Activated T-cell treated with anti-CD3 and anti-CD28 coated beads for 1 hour (primary cell): ENCODE data around the gene SPP2.

ENCODE experiments used
- DNase-seq: peaks from one replicate; pipeline ENCODE4 v3.0.0-alpha.2; 2020; ENCODE audit warnings: low read depth

The SPP2 gene

DNA sequence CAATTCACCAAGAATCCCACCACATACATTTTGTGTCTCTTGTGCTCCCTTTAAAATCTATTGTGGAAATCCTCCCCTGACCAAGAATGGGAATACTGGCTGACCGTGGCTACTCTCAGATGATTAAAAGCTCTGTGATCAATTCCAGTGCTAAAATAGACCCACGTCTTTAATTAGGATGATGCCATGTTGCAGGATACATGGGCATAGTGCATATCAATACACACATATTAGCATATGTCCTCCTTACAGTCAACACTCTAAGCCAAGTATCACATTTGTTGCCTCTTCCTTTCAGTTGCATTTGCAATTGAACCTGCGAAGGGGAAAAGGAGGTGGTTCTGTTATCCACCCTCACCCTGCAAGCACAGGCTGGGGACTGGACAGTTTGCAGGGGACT lies 41.8 kb downstream of the SPP2 start:
- no peak for DNase-seq

DNA sequence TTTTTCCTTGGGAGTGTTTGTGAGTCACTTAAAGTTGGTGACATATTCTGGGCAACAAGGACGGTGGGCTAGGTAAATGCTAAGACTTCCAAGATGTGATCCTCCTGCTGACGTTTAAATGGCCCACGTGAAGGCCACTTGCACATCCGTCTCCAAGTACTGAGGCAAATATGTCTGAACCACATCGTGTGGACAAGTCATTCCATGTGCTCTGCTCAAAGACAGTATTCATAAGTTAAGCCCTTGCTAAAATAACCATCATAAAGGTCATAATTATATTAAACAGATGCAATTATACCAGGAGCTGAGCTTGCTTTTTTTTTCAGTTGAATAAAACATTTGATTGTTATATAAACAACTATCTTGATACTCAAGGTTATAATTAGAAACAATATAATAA lies 44.8 kb downstream of the SPP2 start:
- DNase-seq = no peak

DNA sequence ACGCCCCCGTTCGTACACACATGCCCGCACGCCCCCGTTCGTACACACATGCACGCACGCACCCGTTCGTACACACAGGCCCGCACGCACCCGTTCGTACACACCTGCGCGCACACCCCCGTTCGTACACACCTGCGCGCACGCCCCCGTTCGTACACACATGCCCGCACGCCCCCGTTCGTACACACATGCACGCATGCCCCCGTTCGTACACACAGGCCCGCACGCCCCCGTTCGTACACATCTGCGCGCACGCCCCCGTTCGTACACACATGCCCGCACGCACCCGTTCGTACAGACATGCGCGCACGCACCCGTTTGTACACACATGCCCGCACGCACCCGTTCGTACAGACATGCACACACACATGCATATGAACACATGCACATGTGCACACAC lies 45.7 kb downstream of the SPP2 start:
- DNase-seq = no peak

DNA sequence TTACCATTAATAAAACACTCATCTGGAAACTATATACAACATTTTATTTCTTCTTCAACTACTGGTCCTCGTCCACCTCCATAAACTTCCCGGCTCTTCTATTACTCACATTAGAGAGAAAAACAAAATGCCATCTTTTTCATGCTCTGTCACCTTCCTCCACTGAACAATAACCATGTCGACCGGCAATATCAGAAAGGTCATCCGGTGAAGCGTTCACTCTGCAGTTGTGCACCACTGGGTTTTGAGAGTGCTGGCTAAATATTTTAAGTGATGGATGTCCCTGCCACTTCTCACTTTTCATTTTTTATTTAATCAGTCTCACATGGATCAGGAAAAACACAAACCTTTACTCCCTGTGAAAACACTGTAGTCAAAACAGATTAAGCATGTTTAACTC lies 48.2 kb downstream of the SPP2 start:
- no peak for DNase-seq

DNA sequence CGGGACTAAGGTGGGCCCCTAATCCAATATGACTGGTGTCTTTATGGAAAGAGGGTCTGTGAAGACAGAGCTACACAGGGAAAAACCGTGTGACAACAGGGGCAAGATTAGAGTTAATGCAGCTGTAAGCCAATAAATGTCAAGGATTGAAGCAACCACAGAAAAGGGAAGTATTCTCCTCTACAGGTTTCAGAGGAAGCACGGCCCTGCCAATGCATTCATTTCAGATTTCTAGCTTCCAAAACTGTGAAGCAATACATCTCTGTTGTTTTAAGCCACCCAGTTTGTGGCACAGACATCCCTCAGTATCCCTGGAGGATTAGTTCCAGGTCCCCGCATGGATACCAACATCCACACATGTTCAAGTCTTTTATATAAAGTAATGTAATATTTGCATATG lies 48.8 kb downstream of the SPP2 start:
- no peak for DNase-seq

DNA sequence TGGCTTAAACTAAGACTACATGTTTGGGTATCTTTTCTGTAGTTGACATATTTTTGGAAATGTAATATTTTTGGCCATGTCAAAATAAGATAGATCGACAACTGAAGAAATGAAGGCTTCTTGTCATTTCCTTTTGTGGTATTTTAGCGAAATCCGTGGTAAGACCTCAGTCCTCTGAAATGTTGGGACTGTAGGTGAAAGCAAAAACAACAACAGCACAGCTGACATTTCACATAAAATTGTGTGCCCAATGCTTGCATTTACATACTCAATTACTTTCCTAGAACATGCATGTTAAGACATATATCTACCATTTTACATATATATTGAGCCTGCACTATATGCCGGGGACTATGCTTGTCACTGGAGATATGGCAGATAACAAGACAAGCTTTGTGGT lies 50.2 kb downstream of the SPP2 start:
- no peak for DNase-seq

DNA sequence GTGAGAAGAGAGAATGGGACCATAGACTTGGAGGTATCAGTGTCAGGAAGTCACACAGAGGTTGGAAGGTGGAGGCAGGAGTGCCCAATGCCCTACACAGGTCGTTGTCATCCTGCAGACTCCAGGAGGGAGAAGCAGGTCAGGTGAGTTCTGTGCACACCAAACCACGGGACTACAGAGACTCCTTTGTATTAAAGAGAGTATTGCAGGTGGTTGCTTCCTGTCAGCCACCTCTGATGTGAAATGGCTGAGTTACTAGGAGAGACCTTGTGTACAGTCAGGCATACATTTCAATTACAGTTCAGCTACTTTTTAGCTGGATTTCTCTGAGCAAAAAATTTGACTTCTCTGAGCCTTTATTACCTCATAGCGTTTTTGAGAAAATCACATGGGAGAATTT lies 51.6 kb downstream of the SPP2 start:
- DNase-seq = no peak

DNA sequence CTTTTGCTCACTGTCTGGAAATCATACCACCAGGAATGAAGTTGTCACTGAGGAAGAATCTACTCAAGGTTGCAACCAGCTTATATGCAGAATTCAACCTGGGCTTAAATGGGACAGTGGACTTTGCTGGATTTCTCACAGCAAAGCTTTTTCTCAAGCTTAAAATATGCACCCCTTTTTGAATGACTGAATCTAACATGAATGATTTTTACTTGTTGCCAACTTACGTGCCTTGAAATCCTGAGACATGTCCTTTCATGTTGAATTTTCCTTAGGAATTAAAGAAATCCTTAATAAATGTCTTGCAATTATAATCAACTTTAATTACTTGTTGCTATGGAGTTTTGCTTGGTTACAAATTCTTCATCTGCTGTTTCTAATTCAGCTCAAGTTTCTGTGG lies 57.4 kb downstream of the SPP2 start:
- DNase-seq = no peak

DNA sequence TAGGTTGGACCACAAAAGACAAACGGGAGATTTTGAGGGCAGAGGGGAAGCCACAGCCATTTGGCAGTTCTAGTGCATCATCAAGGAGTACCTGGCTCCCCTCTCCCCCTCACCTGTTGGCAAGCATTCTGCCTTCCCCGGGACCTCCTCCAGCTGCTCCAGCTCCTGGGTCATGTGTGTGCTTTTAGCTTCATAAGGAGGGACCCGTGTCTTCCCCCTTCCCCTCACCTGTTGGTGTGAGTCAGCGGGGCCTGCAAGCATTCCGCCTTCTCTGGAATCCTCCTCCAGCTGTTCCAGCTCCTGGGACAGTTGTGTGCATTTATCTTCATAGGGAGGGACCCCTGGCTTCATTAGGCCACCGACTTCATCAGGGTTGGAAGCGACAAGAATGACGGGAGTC lies 58.8 kb downstream of the SPP2 start:
- no peak for DNase-seq

DNA sequence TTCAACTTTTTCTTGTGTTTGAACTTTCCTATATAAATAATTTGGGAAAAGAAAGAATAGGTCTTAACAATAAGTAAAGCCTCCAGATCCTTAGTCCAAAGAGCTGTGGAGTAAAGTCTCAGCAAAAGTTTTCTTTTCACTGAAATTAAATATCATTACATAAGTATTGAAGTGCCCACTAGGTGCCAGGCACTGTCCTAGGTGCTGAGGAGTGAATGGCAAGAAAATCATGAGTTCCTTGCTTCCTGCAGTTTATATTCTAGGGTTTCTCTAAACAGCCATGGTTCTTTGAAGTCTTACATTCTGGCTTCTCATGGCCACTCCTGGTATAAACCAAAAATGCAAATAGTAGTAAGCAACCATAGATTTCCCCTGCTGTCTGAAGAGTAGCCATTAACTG lies 59.7 kb downstream of the SPP2 start:
- DNase-seq = no peak

DNA sequence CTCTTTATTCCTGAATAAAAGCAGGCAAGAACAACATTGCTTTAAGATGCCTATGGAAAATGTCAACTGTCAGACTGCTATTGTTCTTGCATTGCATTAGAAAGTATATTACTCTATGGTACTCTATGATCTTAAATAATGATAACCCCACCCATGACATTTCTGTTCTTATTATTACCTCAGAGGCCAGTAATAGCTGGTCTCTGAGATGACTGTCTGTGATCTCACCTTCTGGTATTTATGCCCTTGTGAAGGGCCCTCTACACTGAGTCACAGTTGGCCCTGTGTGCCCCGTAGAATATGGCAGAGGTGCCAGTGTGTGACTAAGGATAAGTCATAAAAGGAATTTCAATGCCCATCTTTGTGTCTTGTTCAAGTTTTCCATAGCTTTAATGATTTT lies 61.0 kb downstream of the SPP2 start:
- no peak for DNase-seq

DNA sequence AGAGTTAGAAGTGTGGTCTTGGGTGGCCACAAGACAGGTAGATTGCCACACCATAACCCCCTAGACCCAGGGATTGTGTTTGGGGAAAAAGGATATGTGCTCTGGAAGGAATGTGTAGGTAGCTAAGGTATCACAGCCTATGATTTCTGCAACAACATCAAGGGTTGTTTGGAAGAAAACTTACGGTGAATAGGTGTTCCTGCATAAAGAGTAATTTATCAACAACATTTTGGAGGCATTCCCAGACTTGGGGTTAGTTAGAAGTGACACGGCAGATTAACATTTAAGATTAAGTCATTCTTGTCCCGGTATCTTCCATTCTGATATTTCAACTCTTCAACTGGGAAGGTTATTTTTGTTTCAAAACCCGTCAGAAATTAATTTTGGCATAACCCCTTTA lies 65.5 kb downstream of the SPP2 start:
- DNase-seq = no peak

DNA sequence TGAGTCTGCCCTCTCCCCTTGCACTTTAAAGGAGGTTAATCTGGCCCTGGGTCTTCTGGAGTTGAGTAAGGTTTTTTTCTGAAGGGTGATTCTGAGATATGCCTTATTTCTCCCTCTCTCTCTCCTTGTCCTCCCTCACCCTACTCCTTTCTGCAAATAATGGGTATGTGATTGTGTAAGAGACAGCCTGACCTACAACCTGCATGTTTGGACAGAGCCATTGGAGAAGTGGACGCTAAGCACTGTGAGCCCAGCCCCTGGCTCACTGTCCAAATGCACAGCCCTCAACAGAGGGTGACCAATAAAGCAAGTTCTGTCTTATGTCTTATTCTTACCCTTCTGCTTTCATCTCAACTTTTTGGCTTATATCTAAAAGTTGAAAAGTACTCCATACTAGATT lies 71.5 kb downstream of the SPP2 start:
- no peak for DNase-seq

DNA sequence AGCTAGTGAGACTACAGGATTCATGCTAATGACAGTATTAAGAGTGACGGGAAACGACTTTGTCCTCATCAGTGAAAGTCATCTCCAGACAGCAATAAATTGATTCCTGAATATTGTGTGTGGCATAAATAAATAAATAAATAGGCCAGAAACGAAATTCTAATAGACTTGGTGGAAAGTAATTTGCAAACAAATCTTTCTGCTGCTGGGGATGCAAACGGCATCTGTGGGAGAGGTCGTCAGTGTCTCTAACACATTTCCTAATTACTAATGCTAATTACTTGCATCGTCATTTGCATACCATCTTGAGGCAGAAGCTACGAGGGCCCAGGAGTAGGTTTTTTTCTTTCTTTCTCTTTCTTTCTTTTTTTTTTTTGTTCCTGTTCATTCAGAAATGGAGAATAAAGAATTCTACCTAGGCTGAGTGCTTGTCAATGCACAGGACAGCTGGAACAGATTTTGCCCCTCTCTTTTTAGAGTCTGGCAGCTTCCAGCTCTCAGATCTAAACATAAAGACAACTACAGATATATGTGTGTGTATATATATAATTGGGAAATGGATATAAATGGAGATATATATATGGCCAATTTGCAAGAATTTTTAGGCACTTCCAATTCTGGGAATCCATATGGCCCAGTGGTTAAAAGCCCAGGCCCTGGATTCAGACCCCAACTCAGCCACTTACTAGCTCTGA lies 75.1 kb downstream of the SPP2 start:
- no peak for DNase-seq

DNA sequence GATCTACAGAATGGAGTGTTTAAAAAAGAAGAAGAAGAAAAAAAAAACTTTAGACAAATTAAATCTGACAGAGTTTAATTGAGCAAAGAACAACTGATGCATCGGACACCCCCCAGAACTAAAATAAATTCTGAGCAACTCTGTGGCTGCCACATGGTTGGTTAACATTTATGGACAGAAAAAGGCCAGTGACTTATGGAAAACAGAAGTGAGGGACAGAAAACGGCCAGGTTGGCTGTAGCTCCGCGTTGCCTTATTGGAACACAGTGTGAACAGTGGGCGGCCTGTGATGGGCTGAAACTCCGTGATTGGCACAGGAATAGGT lies 75.6 kb downstream of the SPP2 start:
- no peak for DNase-seq
